ENCODE data around the gene GAS1. TPM values are rescaled to one million over a fixed set of nuclear protein-coding genes. Genes with fewer than 3 reads are reported as not detected.

GAS1 gene
- total RNA-seq, 1 donor from 2014 or later, result 5.1 TPM

DNA sequence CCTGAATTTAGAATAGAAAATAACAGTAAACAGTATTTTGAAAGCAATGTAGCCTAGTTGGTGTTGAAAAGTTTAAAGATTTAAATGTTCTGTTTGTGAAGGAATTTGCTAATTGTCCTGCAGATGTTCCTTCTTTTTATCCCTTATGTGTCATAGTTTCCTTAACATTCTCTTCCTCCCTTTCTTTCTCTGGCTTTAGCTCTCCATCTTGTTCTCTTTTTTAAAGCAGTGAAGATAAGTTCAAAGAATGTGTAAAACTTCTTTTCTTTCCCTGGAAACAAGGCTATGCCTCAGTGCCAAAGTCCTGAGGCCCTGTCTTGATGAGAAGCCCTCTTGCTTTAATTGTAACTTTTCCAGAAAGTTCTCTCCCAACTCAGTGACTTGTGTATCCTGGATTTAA, 24.4 kb upstream of the GAS1 start:
- no peaks in the 10 kb centered on the region for H3K36me3 ChIP-seq (ENCODE audit: insufficient read depth, low read length)
- H3K9ac ChIP-seq (ENCODE audit: low read length), result no peak overlapping the region
- no peak overlapping the region for H2AFZ ChIP-seq (ENCODE audit: low read depth, low read length)
- TF ChIP-seq, protein P1, sequence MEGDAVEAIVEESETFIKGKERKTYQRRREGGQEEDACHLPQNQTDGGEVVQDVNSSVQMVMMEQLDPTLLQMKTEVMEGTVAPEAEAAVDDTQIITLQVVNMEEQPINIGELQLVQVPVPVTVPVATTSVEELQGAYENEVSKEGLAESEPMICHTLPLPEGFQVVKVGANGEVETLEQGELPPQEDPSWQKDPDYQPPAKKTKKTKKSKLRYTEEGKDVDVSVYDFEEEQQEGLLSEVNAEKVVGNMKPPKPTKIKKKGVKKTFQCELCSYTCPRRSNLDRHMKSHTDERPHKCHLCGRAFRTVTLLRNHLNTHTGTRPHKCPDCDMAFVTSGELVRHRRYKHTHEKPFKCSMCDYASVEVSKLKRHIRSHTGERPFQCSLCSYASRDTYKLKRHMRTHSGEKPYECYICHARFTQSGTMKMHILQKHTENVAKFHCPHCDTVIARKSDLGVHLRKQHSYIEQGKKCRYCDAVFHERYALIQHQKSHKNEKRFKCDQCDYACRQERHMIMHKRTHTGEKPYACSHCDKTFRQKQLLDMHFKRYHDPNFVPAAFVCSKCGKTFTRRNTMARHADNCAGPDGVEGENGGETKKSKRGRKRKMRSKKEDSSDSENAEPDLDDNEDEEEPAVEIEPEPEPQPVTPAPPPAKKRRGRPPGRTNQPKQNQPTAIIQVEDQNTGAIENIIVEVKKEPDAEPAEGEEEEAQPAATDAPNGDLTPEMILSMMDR (IDR thresholded peaks at IDR 0.05; ENCODE audit: insufficient read depth, low read depth, low read length), result no peak
- no peak for TF ChIP-seq EZH2 (IDR thresholded peaks at IDR 0.05; ENCODE audit: insufficient read depth, low read length)
- Mint-ChIP-seq H3K4me3 (ENCODE audit: unreplicated experiment) (no peak overlapping the region), H3K27me3 (ENCODE audit: low read depth, unreplicated experiment) (peaks cover 11% of the 10 kb centered on the region), H3K36me3 (ENCODE audit: low read depth, unreplicated experiment) (no peaks in the 10 kb centered on the region), H3K27ac (ENCODE audit: unreplicated experiment) (no peak overlapping the region), H3K9me3 (ENCODE audit: unreplicated experiment) (no peaks in the 10 kb centered on the region), H3K4me1 (ENCODE audit: low read depth, unreplicated experiment) (peaks cover 14% of the 10 kb centered on the region)
- H3K27me3 ChIP-seq (ENCODE audit: insufficient read depth, low read length), result peaks cover 2% of the 10 kb centered on the region
- FAIRE-seq (peak; percentile 32), DNase-seq (ENCODE audit: low read depth) (no peak)
- H3K9me3 ChIP-seq (ENCODE audit: insufficient read depth, low read depth, low read length), result no peaks in the 10 kb centered on the region
- no peaks in the 10 kb centered on the region for H3K79me2 ChIP-seq (ENCODE audit: insufficient read depth, low read length)
- H3K4me3 ChIP-seq (ENCODE audit: insufficient read depth, low read depth, low read length), result no peak overlapping the region
- H3K4me2 ChIP-seq (ENCODE audit: low read length), result no peak overlapping the region
- H3K4me1 ChIP-seq (ENCODE audit: insufficient read depth, low read length), result no peaks in the 10 kb centered on the region
- no peak overlapping the region for H3K27ac ChIP-seq (ENCODE audit: low read depth, low read length)
- no peaks in the 10 kb centered on the region for H4K20me1 ChIP-seq (ENCODE audit: insufficient read depth, low read length)

GRCh38 chr9:86968258-86968920, 21.1 kb upstream of the GAS1 start:
- H3K9ac ChIP-seq (ENCODE audit: low read length), result no peak overlapping the region
- peaks cover 11% of the 10 kb centered on the region for H3K4me1 Mint-ChIP-seq (ENCODE audit: low read depth, unreplicated experiment)

More at GRCh38 chr9:86968258-86968920, 21.1 kb upstream of the GAS1 start:
- Histone ChIP-seq H3K79me2 (ENCODE audit: insufficient read depth, low read length) (no peaks in the 10 kb centered on the region), H3K4me2 (ENCODE audit: low read length) (no peak overlapping the region), H3K4me1 (ENCODE audit: insufficient read depth, low read length) (no peaks in the 10 kb centered on the region), H3K36me3 (ENCODE audit: insufficient read depth, low read length) (no peaks in the 10 kb centered on the region), H3K27ac (ENCODE audit: low read depth, low read length) (no peak overlapping the region), H3K9me3 (ENCODE audit: insufficient read depth, low read depth, low read length) (no peaks in the 10 kb centered on the region), H2AFZ (ENCODE audit: low read depth, low read length) (no peak overlapping the region), H4K20me1 (ENCODE audit: insufficient read depth, low read length) (no peaks in the 10 kb centered on the region), H3K4me3 (ENCODE audit: insufficient read depth, low read depth, low read length) (no peak overlapping the region), H3K27me3 (ENCODE audit: insufficient read depth, low read length) (peaks cover 5% of the 10 kb centered on the region)
- no peak overlapping the region for H3K4me3 Mint-ChIP-seq (ENCODE audit: unreplicated experiment)
- no peaks in the 10 kb centered on the region for H3K36me3 Mint-ChIP-seq (ENCODE audit: low read depth, unreplicated experiment)
- no peaks in the 10 kb centered on the region for H3K9me3 Mint-ChIP-seq (ENCODE audit: unreplicated experiment)
- FAIRE-seq (no peak), DNase-seq (ENCODE audit: low read depth) (peak; percentile 71)
- TF ChIP-seq EZH2 (IDR thresholded peaks at IDR 0.05; ENCODE audit: insufficient read depth, low read length), result no peak
- TF ChIP-seq, protein P1 (IDR thresholded peaks at IDR 0.05; ENCODE audit: insufficient read depth, low read depth, low read length), result no peak
- H3K27ac Mint-ChIP-seq (ENCODE audit: unreplicated experiment), result peak overlapping the region; percentile 77
- peaks cover 2% of the 10 kb centered on the region for H3K27me3 Mint-ChIP-seq (ENCODE audit: low read depth, unreplicated experiment)

Data from astrocyte (in vitro differentiated cells and primary cell).